DMS 273 treated with DMSO at 0.1 percent for 48 hours (cell line): ENCODE measurements around the gene PLEKHG2.

Experiments used
- DNase-seq: peaks from one replicate; lab custom pipeline; 2025; lab: John Stamatoyannopoulos, UW

The PLEKHG2 gene

GRCh38 chr19:39419003-39419402 lies 6.5 kb downstream of the PLEKHG2 start:
- DNase-seq: no peak

- no peak for DNase-seq
Observed at GRCh38 chr19:39420769-39421168, 8.3 kb downstream of the PLEKHG2 start.

GRCh38 chr19:39422020-39422419 lies 9.6 kb downstream of the PLEKHG2 start:
- no peak for DNase-seq

GRCh38 chr19:39423258-39424086 lies 11.0 kb downstream of the PLEKHG2 start:
- DNase-seq: no peak

GRCh38 chr19:39424934-39425333 lies 12.5 kb downstream of the PLEKHG2 start:
- no peak for DNase-seq

GRCh38 chr19:39425744-39426143 lies 13.3 kb downstream of the PLEKHG2 start:
- no peak for DNase-seq

GRCh38 chr19:39426170-39426569 lies 13.7 kb downstream of the PLEKHG2 start:
- no peak for DNase-seq

GRCh38 chr19:39427707-39428106 lies 15.2 kb downstream of the PLEKHG2 start:
- no peak for DNase-seq

- DNase-seq: no peak
Observed at GRCh38 chr19:39428283-39429112, 16.0 kb downstream of the PLEKHG2 start.

- no peak for DNase-seq
Observed at GRCh38 chr19:39430675-39431593, 18.5 kb downstream of the PLEKHG2 start.

- DNase-seq: no peak
Observed at GRCh38 chr19:39432677-39433025, 20.2 kb downstream of the PLEKHG2 start.

- no peak for DNase-seq
Observed at GRCh38 chr19:39433480-39434079, 21.1 kb downstream of the PLEKHG2 start.

GRCh38 chr19:39434123-39435076 lies 21.9 kb downstream of the PLEKHG2 start:
- no peak for DNase-seq

GRCh38 chr19:39435499-39436349 lies 23.3 kb downstream of the PLEKHG2 start, which contains the start of gene RPS16:
Gene RPS16 (minus strand): TSS chr19:39435949. CDS start chr19:39435895, 54 bp downstream.
- DNase-seq: peak; percentile 93

- no peak for DNase-seq
Observed at GRCh38 chr19:39436350-39436716, 23.9 kb downstream of the PLEKHG2 start.

GRCh38 chr19:39438270-39438934 lies 25.9 kb downstream of the PLEKHG2 start:
- no peak for DNase-seq

- DNase-seq: no peak
Observed at GRCh38 chr19:39444598-39445195, 32.2 kb downstream of the PLEKHG2 start.
